IPS-20b (cell line): ENCODE measurements around the gene TP73.

Experiments
- H3K27ac ChIP-seq: one replicate; pipeline ENCODE4 v1.5.1; 2013; ENCODE audit warnings: low read length
- H3K27me3 ChIP-seq: 2 replicates; pipeline ENCODE4 v1.6.1; 2013; ENCODE audit warnings: mild to moderate bottlenecking, low read length, inconsistent platforms; ENCODE audit not compliant: insufficient read depth
- H3K36me3 ChIP-seq: 2 replicates; pipeline ENCODE4 v1.6.1; 2013; ENCODE audit warnings: low read depth, mild to moderate bottlenecking, inconsistent platforms, low read length, moderate library complexity; ENCODE audit not compliant: insufficient read depth
- H3K4me1 ChIP-seq: 2 replicates; pipeline ENCODE4 v1.6.1; 2013; ENCODE audit warnings: mild to moderate bottlenecking, control low read depth, inconsistent platforms, low read length, moderate library complexity; ENCODE audit not compliant: insufficient read depth
- H3K4me3 ChIP-seq: 2 replicates; pipeline ENCODE4 v1.5.1; 2013; ENCODE audit warnings: mild to moderate bottlenecking, low read length, inconsistent platforms
- H3K9ac ChIP-seq: 2 replicates; pipeline ENCODE4 v1.6.1; 2013; ENCODE audit warnings: low read depth, mild to moderate bottlenecking, inconsistent platforms, low read length, moderate library complexity
- H3K9me3 ChIP-seq: 2 replicates; pipeline ENCODE4 v1.6.1; 2013; ENCODE audit warnings: mild to moderate bottlenecking, low read depth, low read length, inconsistent platforms; ENCODE audit not compliant: insufficient read depth

The TP73 gene

DNA sequence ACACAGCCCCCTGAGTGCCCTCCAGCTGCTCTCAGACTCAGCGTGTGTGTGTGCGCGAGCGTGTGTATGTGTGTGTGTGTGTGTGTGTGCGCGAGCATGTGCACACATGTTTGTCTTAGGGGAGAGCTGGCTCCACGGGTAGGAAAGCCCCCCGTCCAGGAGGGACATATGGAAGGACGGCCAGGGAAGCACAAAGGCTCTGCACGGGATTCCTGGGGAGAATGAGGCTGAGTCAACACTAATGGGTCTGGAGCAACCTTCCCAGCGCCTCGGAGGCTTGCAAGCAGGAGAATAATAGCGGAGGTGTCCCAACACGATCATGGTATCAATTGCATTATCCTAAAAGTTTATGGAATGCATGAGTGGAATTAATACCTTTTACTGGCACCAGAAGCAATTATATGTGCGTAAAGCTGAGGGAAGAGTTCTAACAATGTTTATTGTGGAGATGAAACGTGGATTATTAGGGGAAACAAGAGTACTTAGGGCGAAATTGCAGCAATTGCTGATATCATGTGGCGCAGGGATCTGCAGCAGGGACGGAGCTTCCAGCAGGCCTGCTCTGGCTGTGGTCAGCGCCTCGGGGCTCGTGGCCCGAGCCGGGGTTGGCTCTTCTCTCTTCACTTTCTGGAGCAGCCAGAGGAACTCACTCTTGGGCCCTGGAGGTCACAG is 59.6 kb downstream of the TP73 start:
- no peaks in the 10 kb centered on the region for H3K36me3 ChIP-seq
- H3K27me3 ChIP-seq = peaks cover 30% of the 10 kb centered on the region
- no peak overlapping the region for H3K27ac ChIP-seq
- no peaks in the 10 kb centered on the region for H3K9me3 ChIP-seq
- no peak overlapping the region for H3K4me3 ChIP-seq
- H3K9ac ChIP-seq = no peak overlapping the region
- peaks cover 7% of the 10 kb centered on the region; the same call in 1 of the 2 replicates for H3K4me1 ChIP-seq

DNA sequence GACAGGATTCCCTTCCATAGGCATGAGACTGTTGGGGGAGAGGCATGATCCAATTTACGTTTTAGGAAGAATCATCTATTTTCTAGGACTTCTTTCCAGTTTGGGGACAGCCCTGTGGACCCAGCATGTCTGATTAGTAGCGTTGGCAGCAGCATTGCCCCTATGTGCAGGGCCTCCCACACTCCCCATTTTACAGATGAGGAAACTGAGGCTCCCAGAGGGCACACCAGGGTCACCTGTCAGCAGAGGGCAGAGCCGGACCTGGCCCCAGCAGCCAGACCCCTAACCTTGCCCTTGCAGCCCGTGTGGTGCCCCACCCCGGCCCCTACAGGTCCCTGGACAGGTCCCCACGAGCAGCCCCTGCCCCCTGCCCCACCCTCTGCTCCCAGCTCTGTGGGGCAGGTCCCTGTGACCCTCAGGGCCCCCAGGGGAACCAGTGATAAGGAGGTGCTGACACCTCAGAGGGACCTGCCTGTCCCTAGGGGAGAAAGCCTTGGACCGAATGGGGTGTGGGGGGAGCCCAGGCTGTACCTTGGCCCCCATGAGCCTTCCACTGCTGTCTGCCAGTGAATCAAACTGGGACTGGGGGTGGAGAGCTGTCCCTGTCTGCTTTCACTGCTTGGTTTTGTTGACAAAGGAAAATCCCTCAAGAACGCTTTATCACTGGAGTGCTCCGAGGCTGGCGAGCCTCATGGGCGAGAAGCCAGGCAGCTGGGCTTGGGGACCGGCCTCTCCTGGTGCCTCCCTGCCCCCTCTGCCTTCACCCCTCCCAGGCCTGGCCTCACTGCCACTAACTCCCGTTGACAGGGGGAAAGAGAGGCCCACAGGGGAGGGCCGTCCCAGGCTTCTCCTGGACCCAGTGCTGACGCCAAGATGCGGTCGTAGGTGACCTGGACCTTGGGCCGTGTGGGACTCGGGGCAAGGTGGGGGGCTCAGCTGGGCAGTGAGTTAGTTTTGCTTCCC is 60.5 kb downstream of the TP73 start:
- Histone ChIP-seq H3K27ac (no peak overlapping the region), H3K4me3 (no peak overlapping the region), H3K9ac (no peak overlapping the region; the same call in 1 of the 2 replicates), H3K9me3 (no peaks in the 10 kb centered on the region), H3K36me3 (no peaks in the 10 kb centered on the region), H3K4me1 (peaks cover 6% of the 10 kb centered on the region; the same call in 1 of the 2 replicates), H3K27me3 (peaks cover 26% of the 10 kb centered on the region)

DNA sequence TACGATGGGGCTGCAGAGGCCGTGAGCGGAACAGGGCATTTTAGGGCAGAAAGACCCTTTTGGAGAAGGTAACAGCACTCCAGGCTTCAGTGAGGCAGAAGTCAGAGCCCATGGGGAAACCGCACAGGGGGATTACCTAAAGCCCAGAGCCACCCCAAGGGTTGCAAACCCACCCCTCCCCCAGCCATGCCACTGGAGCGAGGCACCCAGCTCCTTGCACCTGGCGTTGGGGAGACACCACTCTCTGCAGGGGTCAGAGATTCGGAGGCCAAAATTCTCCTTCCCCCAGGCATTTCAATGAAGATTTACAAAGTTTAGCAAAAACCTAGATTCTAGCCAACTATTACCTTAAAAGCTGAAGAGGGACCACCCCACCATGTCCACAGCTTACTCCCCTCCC is 61.5 kb downstream of the TP73 start:
- Histone ChIP-seq H3K4me1 (no peaks in the 10 kb centered on the region), H3K9me3 (no peaks in the 10 kb centered on the region), H3K4me3 (no peak overlapping the region), H3K36me3 (no peaks in the 10 kb centered on the region), H3K27me3 (peaks cover 19% of the 10 kb centered on the region), H3K27ac (no peak overlapping the region), H3K9ac (no peak overlapping the region)

DNA sequence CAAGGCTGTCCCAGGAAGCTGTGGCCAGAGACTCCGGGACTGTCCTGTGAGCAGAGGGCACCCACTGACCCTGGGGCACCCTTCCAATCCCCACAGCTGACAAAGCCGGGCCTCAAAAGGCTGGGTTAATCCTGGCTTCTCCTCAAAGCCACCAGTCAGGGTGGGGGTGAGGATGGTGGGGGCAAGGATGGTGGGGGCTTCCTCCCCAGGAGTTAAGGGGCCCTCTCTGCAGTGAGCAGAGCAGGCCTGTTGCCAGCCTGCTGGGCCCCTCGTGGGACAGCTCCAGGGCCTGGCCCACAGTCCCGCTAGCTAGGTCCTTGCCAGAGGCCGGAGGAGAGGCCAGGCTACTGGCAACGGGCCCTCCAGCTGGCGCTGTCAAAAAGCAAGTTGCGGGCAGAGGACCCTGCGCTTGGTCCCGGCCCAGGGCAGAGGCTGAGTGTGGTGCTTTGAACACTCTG is 62.0 kb downstream of the TP73 start:
- Histone ChIP-seq H3K36me3 (no peaks in the 10 kb centered on the region), H3K9me3 (no peaks in the 10 kb centered on the region), H3K4me3 (no peak overlapping the region), H3K4me1 (no peaks in the 10 kb centered on the region), H3K9ac (no peak overlapping the region), H3K27me3 (peaks cover 20% of the 10 kb centered on the region), H3K27ac (no peak overlapping the region)

DNA sequence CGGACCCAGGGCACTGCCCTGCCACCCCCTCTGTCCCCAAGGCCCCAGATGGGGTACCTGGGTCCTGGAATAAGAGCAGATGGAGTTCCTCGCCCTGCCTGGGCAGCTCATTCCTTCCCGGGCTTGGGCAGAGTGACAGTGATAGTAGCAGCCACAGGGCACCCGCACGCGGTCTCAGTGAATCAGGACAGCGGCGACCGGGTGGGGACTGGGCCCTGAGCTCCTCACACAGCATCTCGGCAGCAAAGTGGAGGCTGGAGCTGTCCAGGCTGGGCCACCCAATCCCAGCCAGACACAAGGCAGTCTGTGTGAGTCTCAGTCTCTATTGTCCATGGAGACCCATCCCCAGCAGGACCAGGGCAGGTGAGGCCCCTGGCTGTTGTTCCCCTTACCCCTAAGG is 62.5 kb downstream of the TP73 start:
- Histone ChIP-seq H3K4me1 (no peaks in the 10 kb centered on the region), H3K27me3 (peaks cover 18% of the 10 kb centered on the region), H3K36me3 (no peaks in the 10 kb centered on the region), H3K9me3 (no peaks in the 10 kb centered on the region), H3K27ac (no peak overlapping the region), H3K9ac (no peak overlapping the region), H3K4me3 (no peak overlapping the region)

DNA sequence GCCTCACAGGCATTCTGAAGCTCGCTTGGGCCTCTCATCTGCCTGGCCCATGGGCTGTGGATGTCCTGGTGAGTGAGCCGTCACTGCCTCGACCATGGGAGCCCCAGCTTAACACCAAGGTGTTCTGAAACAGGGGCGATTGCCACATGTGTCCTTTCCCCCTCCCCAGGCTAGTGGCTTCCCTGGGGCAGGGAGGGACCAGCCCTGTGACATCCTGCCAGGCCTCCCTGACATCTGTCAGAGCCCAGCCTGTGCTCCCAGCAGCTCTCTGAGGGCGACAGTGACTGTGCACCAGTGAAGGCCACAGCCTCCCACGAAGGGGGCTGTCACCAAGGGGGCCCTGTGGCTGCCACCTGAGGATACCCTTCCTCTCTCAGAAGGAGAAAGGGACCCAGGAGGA is 64.0 kb downstream of the TP73 start:
- no peak overlapping the region for H3K9ac ChIP-seq
- no peak overlapping the region for H3K27ac ChIP-seq
- no peaks in the 10 kb centered on the region for H3K9me3 ChIP-seq
- H3K4me1 ChIP-seq = no peaks in the 10 kb centered on the region
- no peaks in the 10 kb centered on the region for H3K36me3 ChIP-seq
- H3K27me3 ChIP-seq = peaks cover 18% of the 10 kb centered on the region
- no peak overlapping the region for H3K4me3 ChIP-seq

DNA sequence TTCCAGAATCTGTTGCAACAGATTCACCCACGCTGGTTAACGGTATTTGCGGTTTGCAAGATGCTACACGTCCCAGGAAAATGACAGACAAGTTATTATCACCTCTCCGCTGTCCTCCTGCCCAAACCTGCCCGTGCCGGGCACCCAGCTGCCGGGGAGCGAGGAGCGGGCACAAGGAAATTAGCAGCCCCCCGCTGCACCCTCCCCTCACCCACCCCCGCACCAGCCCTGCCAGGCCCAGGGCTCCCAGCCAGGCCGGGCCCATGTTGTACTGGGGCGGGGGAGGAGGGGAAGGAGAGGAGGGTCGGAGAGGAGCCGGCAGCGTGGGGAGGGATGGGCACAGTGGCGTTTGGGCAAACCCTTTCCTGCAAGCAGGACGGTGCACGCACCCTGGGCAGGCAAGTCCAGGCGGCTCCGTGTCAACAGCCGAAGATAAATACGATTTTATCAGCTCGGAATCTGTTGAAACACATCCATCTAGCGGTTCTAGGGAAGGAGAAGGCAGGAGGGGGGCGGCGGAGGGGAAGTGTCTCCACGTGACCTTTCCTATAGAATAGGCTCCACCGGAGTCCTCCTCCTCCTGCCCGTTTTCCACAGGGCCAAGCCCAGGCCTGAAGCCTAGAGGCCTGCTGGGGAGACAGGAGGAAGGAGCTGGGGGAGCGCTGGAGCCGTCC is 64.9 kb downstream of the TP73 start:
- Histone ChIP-seq H3K9me3 (no peaks in the 10 kb centered on the region), H3K36me3 (no peaks in the 10 kb centered on the region), H3K27ac (no peak overlapping the region), H3K9ac (no peak overlapping the region), H3K4me3 (no peak overlapping the region), H3K4me1 (no peaks in the 10 kb centered on the region), H3K27me3 (peaks cover 12% of the 10 kb centered on the region)

DNA sequence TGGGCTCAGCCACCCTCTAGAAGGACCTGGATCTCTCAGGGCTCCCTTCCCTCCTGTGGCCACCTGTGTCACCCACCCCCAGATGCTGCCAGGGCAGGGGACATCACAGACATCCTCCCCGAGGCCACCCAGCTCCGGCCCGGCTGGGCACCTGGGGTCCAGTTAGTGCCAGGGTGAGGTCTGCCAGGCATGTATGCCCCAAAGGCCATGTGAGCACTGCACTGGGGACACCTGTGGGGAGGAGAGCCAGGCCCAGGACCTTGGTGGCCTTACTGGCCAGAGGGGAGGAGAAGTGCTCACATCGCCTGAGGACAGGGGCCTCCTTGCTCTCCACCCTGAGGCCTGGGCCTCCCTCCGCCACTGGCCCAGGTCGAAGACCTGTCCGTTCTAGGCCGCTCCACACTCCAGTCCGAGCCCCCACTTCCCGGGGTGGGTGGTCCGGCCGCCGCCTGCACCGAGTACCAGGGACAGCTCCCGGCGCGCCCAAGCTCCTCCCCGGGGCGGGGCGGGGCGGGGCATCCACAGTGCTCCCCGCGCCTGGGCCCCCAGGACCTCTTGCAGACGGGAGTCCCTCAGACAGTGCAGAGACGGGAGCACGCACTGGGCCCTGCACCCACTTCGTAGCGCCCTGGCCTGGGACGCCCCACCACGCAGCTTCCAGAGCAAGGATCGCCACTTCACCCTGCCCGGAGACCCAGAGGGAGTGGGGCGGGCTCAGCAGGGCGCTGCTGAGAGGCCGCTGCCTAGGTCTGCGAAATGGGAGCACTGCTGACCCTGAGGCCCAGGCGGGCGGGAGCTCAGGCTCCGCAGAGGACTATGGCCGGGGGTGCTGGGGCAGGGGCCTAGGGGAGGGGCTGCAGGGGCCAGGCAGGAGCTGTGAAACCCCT is 65.6 kb downstream of the TP73 start:
- Histone ChIP-seq H3K9ac (no peak overlapping the region), H3K27ac (no peak overlapping the region), H3K4me1 (no peaks in the 10 kb centered on the region), H3K9me3 (no peaks in the 10 kb centered on the region), H3K4me3 (no peak overlapping the region; the same call in 1 of the 2 replicates), H3K36me3 (no peaks in the 10 kb centered on the region), H3K27me3 (peaks cover 12% of the 10 kb centered on the region)

DNA sequence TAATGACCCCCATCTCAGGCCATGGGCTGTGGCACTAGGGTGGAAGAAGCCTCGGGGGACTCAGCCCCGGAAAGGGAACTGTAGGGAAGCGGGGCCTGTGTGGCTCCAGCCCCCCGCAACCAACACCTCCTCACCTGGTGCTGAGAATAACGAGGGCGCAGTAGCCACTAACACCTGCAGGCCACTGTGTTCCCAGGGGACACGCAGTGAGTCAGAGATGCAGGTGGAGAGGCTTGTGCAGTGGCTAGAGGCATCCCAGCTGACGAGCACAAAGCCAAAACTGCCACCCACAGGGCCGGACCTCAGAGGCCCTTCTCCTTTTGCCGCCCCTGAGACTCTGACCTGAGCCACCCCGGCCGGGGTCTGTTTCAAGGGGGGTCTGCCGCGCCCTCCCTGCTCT is 66.4 kb downstream of the TP73 start:
- Histone ChIP-seq H3K9ac (no peak overlapping the region), H3K36me3 (no peaks in the 10 kb centered on the region), H3K4me1 (no peaks in the 10 kb centered on the region), H3K4me3 (no peak overlapping the region), H3K9me3 (no peaks in the 10 kb centered on the region), H3K27ac (no peak overlapping the region), H3K27me3 (peaks cover 12% of the 10 kb centered on the region)

DNA sequence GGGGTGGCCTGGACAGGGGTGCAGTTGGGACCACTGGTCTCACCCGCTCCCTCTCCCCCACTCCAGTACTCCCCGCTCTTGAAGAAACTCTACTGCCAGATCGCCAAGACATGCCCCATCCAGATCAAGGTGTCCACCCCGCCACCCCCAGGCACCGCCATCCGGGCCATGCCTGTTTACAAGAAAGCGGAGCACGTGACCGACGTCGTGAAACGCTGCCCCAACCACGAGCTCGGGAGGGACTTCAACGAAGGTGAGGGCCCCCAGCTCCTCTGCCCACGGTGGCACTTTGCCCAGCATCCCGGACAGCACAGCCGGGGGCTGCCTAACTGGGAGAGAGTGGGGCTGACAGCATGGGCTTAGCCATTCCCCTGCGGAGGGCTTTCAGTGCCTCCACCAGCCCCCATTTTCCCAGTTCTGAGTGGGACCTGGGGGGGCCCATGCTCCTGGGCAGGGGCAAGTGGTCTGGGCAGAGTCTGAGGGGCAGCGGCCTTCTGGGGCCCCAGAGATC is 69.7 kb downstream of the TP73 start:
- no peak overlapping the region for H3K27ac ChIP-seq
- H3K9me3 ChIP-seq = no peaks in the 10 kb centered on the region
- H3K36me3 ChIP-seq = no peaks in the 10 kb centered on the region
- H3K27me3 ChIP-seq = peaks cover 12% of the 10 kb centered on the region
- H3K9ac ChIP-seq = no peak overlapping the region
- no peak overlapping the region for H3K4me3 ChIP-seq
- no peaks in the 10 kb centered on the region for H3K4me1 ChIP-seq

DNA sequence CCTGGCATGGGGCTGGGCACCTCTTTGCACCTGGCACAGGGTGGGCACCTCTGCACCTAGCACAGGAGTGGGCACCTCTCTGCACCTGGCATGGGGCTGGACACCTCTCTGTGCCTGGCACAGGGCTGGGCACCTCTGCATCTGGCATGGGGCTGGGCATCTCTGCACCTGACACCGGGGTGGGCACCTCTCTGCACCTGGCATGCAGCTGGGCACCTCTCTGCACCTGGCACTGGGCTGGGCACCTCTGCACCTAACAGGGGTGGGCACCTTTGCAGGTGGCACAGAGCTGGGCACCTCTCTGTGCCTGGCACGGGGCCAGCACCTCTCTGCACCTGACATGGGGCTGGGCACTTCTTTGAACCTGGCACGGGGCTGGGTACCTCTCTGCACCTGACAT is 70.5 kb downstream of the TP73 start:
- Histone ChIP-seq H3K9ac (no peak overlapping the region), H3K4me1 (no peaks in the 10 kb centered on the region), H3K9me3 (no peaks in the 10 kb centered on the region), H3K36me3 (no peaks in the 10 kb centered on the region), H3K4me3 (no peak overlapping the region), H3K27me3 (peaks cover 12% of the 10 kb centered on the region), H3K27ac (no peak overlapping the region)
